Sigmoid colon (tissue), 3 donors: ENCODE data around the gene PARP9.

Experiments
- CTCF ChIP-seq, 4 experiments: fragments of 450-650 bp in 3 of 4; fragments of 200-600 bp in 1 of 4; IDR thresholded peaks; one replicate each; pipeline ENCODE4 v1.5.1; 2016 to 2019; ENCODE audit warnings: antibody characterized with exemption in 4 of 4, mild to moderate bottlenecking in 3 of 4, moderate library complexity in 2 of 4
- POLR2A ChIP-seq, 2 donors: fragments of 450-650 bp; IDR thresholded peaks; one replicate each; pipeline ENCODE4 v1.6.1; 2016; ENCODE audit warnings: antibody characterized with exemption in 2 of 2, mild to moderate bottlenecking in 2 of 2, moderate library complexity in 2 of 2

DNA sequence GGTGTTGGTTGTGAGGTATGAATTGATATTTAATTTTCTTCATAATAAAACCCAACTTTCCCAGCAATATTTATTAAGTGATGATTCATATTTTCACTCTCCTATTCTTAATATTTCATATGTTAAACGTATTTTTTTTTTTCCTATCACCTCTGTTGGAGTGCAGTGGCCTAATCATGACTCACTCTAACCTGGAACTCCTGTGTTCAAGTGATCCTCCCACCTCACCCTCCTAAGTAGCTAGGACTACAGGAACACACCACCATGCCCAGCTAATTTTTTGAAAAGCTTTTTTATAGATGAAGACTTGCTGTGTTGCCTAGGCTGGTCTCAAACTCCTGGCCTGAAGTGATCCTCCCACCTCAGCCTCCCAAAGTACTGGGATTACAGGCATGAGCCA, 22.0 kb upstream of the PARP9 start:
- no peak for TF ChIP-seq CTCF (IDR thresholded peaks at IDR 0.05)
- TF ChIP-seq POLR2A (IDR thresholded peaks at IDR 0.05) = no peak
